H1 (cell line): Measurements from ENCODE around the gene TGFBR1. TPM values are rescaled to one million over a fixed set of nuclear protein-coding genes. Genes with fewer than 3 reads are reported as not detected.

Experiments
- CTCF ChIA-PET: fragments of 300-600 bp; sonication (Branson Sonifier 250); formaldehyde crosslinking; loops from one replicate; lab custom pipeline; 2021; ENCODE audit not compliant: partially characterized antibody; lab: Charles Lee
- POLR2A ChIA-PET: fragments of 300-600 bp; sonication (Branson Sonifier 250); formaldehyde crosslinking; loops from one replicate; lab custom pipeline; 2021; ENCODE audit warnings: inconsistent platforms; ENCODE audit not compliant: partially characterized antibody; lab: Charles Lee
- DNase-seq, 2 experiments: peaks; one replicate each; pipeline versions ENCODE4 v3.0.0 to v3.0.0-alpha.2; 2010 to 2022; ENCODE audit warnings: low spot score in 2 of 2, low read depth in 1 of 2, mixed read lengths in 1 of 2
- FAIRE-seq: peaks from 2 replicates; lab custom pipeline; 2011; peaks lifted over from hg19 to GRCh38; lab: Jason Lieb, UNC
- H2AFZ ChIP-seq: 2 replicates; pipeline ENCODE4 v1.8.1; 2012; ENCODE audit warnings: low read length, inconsistent platforms
- H2AK5ac ChIP-seq: 2 replicates; pipeline ENCODE4 v1.6.1; 2013; ENCODE audit warnings: low read depth, low read length
- H2BK120ac ChIP-seq: replicated peaks from 2 replicates; pipeline ENCODE3; 2013; ENCODE audit warnings: low read depth, low read length, inconsistent platforms
- H2BK12ac ChIP-seq: 2 replicates; pipeline ENCODE4 v1.6.1; 2013; ENCODE audit warnings: low read depth, low read length
- H2BK15ac ChIP-seq: 2 replicates; pipeline ENCODE4 v1.6.1; 2013; ENCODE audit warnings: low read length
- H2BK20ac ChIP-seq: 2 replicates; pipeline ENCODE4 v1.6.1; 2013; ENCODE audit warnings: low read length
- H2BK5ac ChIP-seq: 2 replicates; pipeline ENCODE4 v1.6.1; 2013; ENCODE audit warnings: low read depth, low read length
- H3K14ac ChIP-seq: 2 replicates; pipeline ENCODE4 v1.6.1; 2013; ENCODE audit warnings: inconsistent platforms; ENCODE audit not compliant: insufficient read length
- H3K18ac ChIP-seq: 2 replicates; pipeline ENCODE4 v1.6.1; 2013; ENCODE audit warnings: low read length; ENCODE audit errors: extremely low read depth
- H3K23ac ChIP-seq: 2 replicates; pipeline ENCODE4 v1.6.1; 2013; ENCODE audit warnings: inconsistent platforms; ENCODE audit not compliant: insufficient read length
- H3K23me2 ChIP-seq: 2 replicates; pipeline ENCODE4 v1.6.1; 2013; ENCODE audit warnings: low read depth, low read length
- H3K27ac ChIP-seq: 2 replicates; pipeline ENCODE4 v1.6.1; 2011; ENCODE audit warnings: low read depth, low read length, inconsistent platforms
- H3K27me3 ChIP-seq, 4 experiments: replicated peaks in 1 of 4; 1 replicate in 1 of 4; 2 replicates in 3 of 4; pipeline versions ENCODE4 v1.6.1 to v1.8.1; 2011 to 2013; ENCODE audit warnings: low read length in 3 of 4, mild to moderate bottlenecking in 3 of 4, inconsistent platforms in 2 of 4, mixed read lengths in 2 of 4, moderate library complexity in 1 of 4; ENCODE audit not compliant: control insufficient read depth in 3 of 4, insufficient read depth in 3 of 4; ENCODE audit errors: extremely low read depth in 1 of 4
- H3K36me3 ChIP-seq, 4 experiments: 2 replicates each; pipeline versions ENCODE4 v1.6.1 to v1.8.1; 2011 to 2013; ENCODE audit warnings: mild to moderate bottlenecking in 4 of 4, low read length in 3 of 4, moderate library complexity in 2 of 4, control low read depth in 1 of 4, inconsistent platforms in 1 of 4; ENCODE audit not compliant: insufficient read depth in 4 of 4, control insufficient read depth in 2 of 4
- H3K4ac ChIP-seq: replicated peaks from 2 replicates; pipeline ENCODE3; 2013; ENCODE audit warnings: low read length, low read depth, mixed read lengths, inconsistent platforms; ENCODE audit not compliant: insufficient read length
- H3K4me1 ChIP-seq, 4 experiments: replicated peaks in 1 of 4; 1 replicate in 1 of 4; 2 replicates in 3 of 4; pipeline versions ENCODE4 v1.6.1 to v1.8.1; 2011 to 2013; ENCODE audit warnings: low read length in 3 of 4, inconsistent platforms in 2 of 4, mixed read lengths in 1 of 4; ENCODE audit not compliant: insufficient read depth in 4 of 4, control insufficient read depth in 3 of 4
- H3K4me2 ChIP-seq, 2 experiments: 2 replicates each; pipeline versions ENCODE4 v1.6.1 to v1.8.1; 2011 to 2013; ENCODE audit warnings: low read depth in 2 of 2, low read length in 2 of 2, control low read depth in 1 of 2, inconsistent platforms in 1 of 2, mild to moderate bottlenecking in 1 of 2; ENCODE audit not compliant: insufficient read depth in 1 of 2
- H3K4me3 ChIP-seq, 4 experiments: fragments of 200-600, 300-600 bp in 1 of 4; sonication (generic), shearing (Covaris generic), sonication (Bioruptor Twin) in 1 of 4; 2 replicates each; pipeline versions ENCODE4 v1.5.1 to v1.8.1; 2011 to 2016; ENCODE audit warnings: low read length in 4 of 4, low read depth in 3 of 4, control low read depth in 2 of 4, inconsistent platforms in 2 of 4, mild to moderate bottlenecking in 2 of 4, mixed read lengths in 1 of 4, moderate library complexity in 1 of 4; ENCODE audit not compliant: insufficient read depth in 2 of 4; ENCODE audit errors: extremely low read depth in 1 of 4
- H3K56ac ChIP-seq: replicated peaks from 2 replicates; pipeline ENCODE3; 2013; ENCODE audit warnings: low read depth, mild to moderate bottlenecking, mixed read lengths, low read length, inconsistent platforms; ENCODE audit not compliant: insufficient read length
- H3K79me1 ChIP-seq: 2 replicates; pipeline ENCODE4 v1.6.1; 2013; ENCODE audit warnings: low read depth, low read length, control low read depth
- H3K79me2 ChIP-seq, 2 experiments: 2 replicates each; pipeline versions ENCODE4 v1.6.1 to v1.8.1; 2012 to 2013; ENCODE audit warnings: low read length in 2 of 2, mild to moderate bottlenecking in 2 of 2, inconsistent platforms in 1 of 2; ENCODE audit not compliant: insufficient read depth in 2 of 2, control insufficient read depth in 1 of 2
- H3K9ac ChIP-seq, 4 experiments: replicated peaks in 1 of 4; 1 replicate in 1 of 4; 2 replicates in 3 of 4; pipeline versions ENCODE4 v1.6.1 to v1.8.1; 2011 to 2013; ENCODE audit warnings: low read depth in 3 of 4, low read length in 3 of 4, control low read depth in 2 of 4, mild to moderate bottlenecking in 2 of 4, moderate library complexity in 2 of 4, inconsistent platforms in 1 of 4; ENCODE audit errors: extremely low read depth in 1 of 4
- H3K9me3 ChIP-seq, 2 experiments: 2 replicates each; pipeline versions ENCODE4 v1.6.1 to v1.8.1; 2012 to 2013; ENCODE audit warnings: mild to moderate bottlenecking in 2 of 2, moderate library complexity in 2 of 2, control low read depth in 1 of 2, inconsistent platforms in 1 of 2, low read depth in 1 of 2, low read length in 1 of 2, mixed read lengths in 1 of 2; ENCODE audit not compliant: insufficient read depth in 2 of 2
- H4K20me1 ChIP-seq, 2 experiments: replicated peaks in 1 of 2; 2 replicates each; pipeline versions ENCODE3 to v1.8.1; 2011 to 2013; ENCODE audit warnings: inconsistent platforms in 2 of 2, low read length in 2 of 2, mild to moderate bottlenecking in 1 of 2; ENCODE audit not compliant: insufficient read depth in 2 of 2, control insufficient read depth in 1 of 2
- H4K5ac ChIP-seq: 2 replicates; pipeline ENCODE4 v1.6.1; 2013; ENCODE audit warnings: low read length, low read depth, mixed read lengths, inconsistent platforms; ENCODE audit not compliant: insufficient read length
- H4K8ac ChIP-seq: 2 replicates; pipeline ENCODE4 v1.8.0; 2013; ENCODE audit warnings: mild to moderate bottlenecking, moderate library complexity, low read length, inconsistent platforms; ENCODE audit not compliant: insufficient read depth; ENCODE audit errors: extremely low read depth
- H4K91ac ChIP-seq: replicated peaks from 2 replicates; pipeline ENCODE3; 2013; ENCODE audit warnings: low read length, mixed read lengths, inconsistent platforms; ENCODE audit not compliant: insufficient read length
- BRCA1 ChIP-seq: IDR thresholded peaks from 2 replicates; pipeline ENCODE4 v1.6.1; 2012; ENCODE audit warnings: low read depth, low read length, improper control_type of control experiment
- CHD2 ChIP-seq: IDR thresholded peaks from 2 replicates; pipeline ENCODE4 v1.6.1; 2012; ENCODE audit warnings: low read length, improper control_type of control experiment
- FOSL1 ChIP-seq: IDR thresholded peaks from 2 replicates; pipeline ENCODE4 v1.6.1; 2011; ENCODE audit warnings: mild to moderate bottlenecking, low read depth, low read length, moderate library complexity; ENCODE audit not compliant: insufficient read depth
- GABPA ChIP-seq: IDR thresholded peaks from 2 replicates; pipeline ENCODE4 v1.6.1; 2011; ENCODE audit warnings: mild to moderate bottlenecking, low read length, moderate library complexity, borderline replicate concordance; ENCODE audit not compliant: insufficient read depth
- GTF2F1 ChIP-seq: IDR thresholded peaks from 2 replicates; pipeline ENCODE4 v1.6.1; 2012; ENCODE audit warnings: low read depth, low read length, improper control_type of control experiment, borderline replicate concordance
- HDAC6 ChIP-seq: IDR thresholded peaks from one replicate; pipeline ENCODE4 v1.7.1; 2012; ENCODE audit warnings: low read depth, mild to moderate bottlenecking, inconsistent platforms, low read length, moderate library complexity
- KDM1A ChIP-seq: fragments of 200-600, 300-600 bp; sonication (generic); IDR thresholded peaks from 2 replicates; pipeline ENCODE4 v1.7.1; 2016; ENCODE audit warnings: mild to moderate bottlenecking, low read length, borderline replicate concordance
- KDM4A ChIP-seq: IDR thresholded peaks from one replicate; pipeline ENCODE4 v1.7.1; 2012; ENCODE audit warnings: low read depth, mild to moderate bottlenecking, moderate library complexity, low read length, inconsistent platforms; ENCODE audit not compliant: severe bottlenecking
- NANOG ChIP-seq: IDR thresholded peaks from 2 replicates; pipeline ENCODE4 v1.6.1; 2011; ENCODE audit warnings: low read length, low read depth, mild to moderate bottlenecking, inconsistent platforms; ENCODE audit not compliant: insufficient read depth, poor library complexity, severe bottlenecking
- NRF1 ChIP-seq: IDR thresholded peaks from 2 replicates; pipeline ENCODE4 v1.6.1; 2011; ENCODE audit warnings: mild to moderate bottlenecking, low read depth, low read length, improper control_type of control experiment
- SP1 ChIP-seq: IDR thresholded peaks from 2 replicates; pipeline ENCODE4 v1.6.1; 2011; ENCODE audit warnings: low read depth, low read length
- SP4 ChIP-seq: IDR thresholded peaks from 2 replicates; pipeline ENCODE4 v1.6.1; 2012; ENCODE audit warnings: low read length, inconsistent platforms
- TEAD4 ChIP-seq: IDR thresholded peaks from 2 replicates; pipeline ENCODE4 v1.6.1; 2012; ENCODE audit warnings: low read depth, low read length, inconsistent platforms, mixed read lengths
- WGBS, 2 experiments: shearing (Covaris generic) in 1 of 2; methylation state at CpG; one replicate each; pipeline versions ENCODE4 v1.1.6 to v1.1.7; 2013 to 2015; ENCODE audit warnings: low lambda C conversion rate in 2 of 2, mixed read lengths in 2 of 2, inconsistent platforms in 1 of 2, low coverage in 1 of 2, missing lambda C conversion rate in 1 of 2; ENCODE audit not compliant: insufficient replicate concordance in 2 of 2, insufficient coverage in 1 of 2, insufficient read length in 1 of 2; ENCODE audit errors: extremely low coverage in 1 of 2, missing lambda C conversion rate in 1 of 2; 5-methylcytosine and 5-hydroxymethylcytosine counted together
- polyA plus RNA-seq, 7 experiments: library from polyadenylated mRNA; depleted of rRNA in 3 of 7; stranded (reverse) in 5 of 7; unstranded in 2 of 7; fragments of >200 nt in 5 of 7; fragments of 200-250 nt in 2 of 7; gene quantifications; 1 replicate in 5 of 7; 2 replicates in 1 of 7; 4 replicates in 1 of 7; pipeline versions ENCODE4 v1.2.1 to v1.2.3, GENCODE V29; 2011 to 2013; ENCODE audit warnings: missing spikeins in 2 of 7, mixed read lengths in 2 of 7
- total RNA-seq: library from RNA; stranded (reverse); fragmentation: NEBNext Ultra II Directional; extraction: Animal tissue kit (Norgen Biotek cat#: 25700); gene quantifications from 2 replicates; pipeline ENCODE4 v1.2.1, GENCODE V29; 2021
- TF ChIP-seq, protein P1 (sequence below): IDR thresholded peaks from 2 replicates; pipeline ENCODE4 v1.6.1; 2011; ENCODE audit warnings: low read length, improper control_type of control experiment

The TGFBR1 gene
- total and polyA plus RNA-seq, 2 of the 8 experiments (the other 6 are each of a cell fraction or from before 2014, with no cell fraction given): 16.8 to 52.4 TPM

DNA sequence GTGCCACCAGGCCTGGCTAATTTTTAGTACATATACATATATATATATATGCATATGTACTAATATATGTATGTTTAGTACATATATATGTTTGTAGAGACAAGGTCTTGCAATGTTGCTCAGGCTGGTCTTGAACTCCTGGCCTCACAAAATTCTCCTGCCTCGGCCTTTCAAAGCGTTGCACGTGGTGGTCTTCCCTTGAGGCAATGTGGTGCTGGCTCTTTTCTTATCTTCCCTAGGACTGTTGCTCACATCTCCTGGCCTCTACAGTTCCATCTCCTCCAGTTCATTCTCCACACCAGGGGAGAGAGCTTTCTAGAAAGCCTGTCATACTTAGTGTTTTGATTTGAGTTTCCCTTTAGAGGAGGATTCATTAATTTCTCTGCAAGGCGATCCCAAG, 28.9 kb upstream of the TGFBR1 start:
- H3K23ac ChIP-seq: no peak overlapping the region
- no peak overlapping the region for H2BK12ac ChIP-seq
- no peak overlapping the region for H4K5ac ChIP-seq
- no peaks in the 10 kb centered on the region; the same call in 1 of the 2 replicates for H3K23me2 ChIP-seq
- H3K27ac ChIP-seq: no peak overlapping the region
- no peaks in the 10 kb centered on the region for H3K79me2 ChIP-seq
- peaks cover 0 to 1% (median 0%) of the 10 kb centered on the region in 4 experiments; a peak in 1 of 7 replicates for H3K27me3 ChIP-seq
- no peak overlapping the region for H2AFZ ChIP-seq
- 94% methylated on average over 4 of the region's 4 CpGs; no CpG with 5 or more reads in 1 of the 2 experiments for WGBS, 2 experiments
- H3K9ac ChIP-seq: no peak overlapping the region
- no peak overlapping the region for H2BK15ac ChIP-seq
- H4K20me1 ChIP-seq: no peaks in the 10 kb centered on the region
- H3K4me3 ChIP-seq: no peak overlapping the region
- DNase-seq (no peak), FAIRE-seq (no peak)
- CTCF ChIA-PET: interaction anchor here (1.5 kb wide), 1 partner anchor 22 kb away, joined by 3 read pairs; no protein-coding TSS in a partner anchor
- no peaks in the 10 kb centered on the region; a peak in 1 of 4 replicates for H3K9me3 ChIP-seq
- H3K56ac ChIP-seq: no peak overlapping the region
- no peak overlapping the region for H3K4me2 ChIP-seq
- H2BK120ac ChIP-seq: no peak overlapping the region
- POLR2A ChIA-PET: no interaction called here
- H3K79me1 ChIP-seq: no peaks in the 10 kb centered on the region
- H2AK5ac ChIP-seq: no peak overlapping the region
- no peak overlapping the region for H3K14ac ChIP-seq
- 0 out of 7 replicates have a peak, but pooled peaks cover 0 to 2% (median 0%) of the 10 kb centered on the region in 4 experiments for H3K4me1 ChIP-seq
- H3K36me3 ChIP-seq: no peaks in the 10 kb centered on the region
- H2BK20ac ChIP-seq: no peak overlapping the region
- H4K8ac ChIP-seq: no peak overlapping the region
- H2BK5ac ChIP-seq: no peak overlapping the region
- H3K4ac ChIP-seq: no peak overlapping the region
- H3K18ac ChIP-seq: no peak overlapping the region
- no peak overlapping the region for H4K91ac ChIP-seq
- TF ChIP-seq SP4: no peak
- no peak for TF ChIP-seq BRCA1
- no peak for TF ChIP-seq GTF2F1
- no peak for TF ChIP-seq TEAD4
- no peak for TF ChIP-seq KDM1A
- TF ChIP-seq SP1: no peak
- TF ChIP-seq GABPA: no peak
- no peak for TF ChIP-seq HDAC6
- TF ChIP-seq, protein P1, sequence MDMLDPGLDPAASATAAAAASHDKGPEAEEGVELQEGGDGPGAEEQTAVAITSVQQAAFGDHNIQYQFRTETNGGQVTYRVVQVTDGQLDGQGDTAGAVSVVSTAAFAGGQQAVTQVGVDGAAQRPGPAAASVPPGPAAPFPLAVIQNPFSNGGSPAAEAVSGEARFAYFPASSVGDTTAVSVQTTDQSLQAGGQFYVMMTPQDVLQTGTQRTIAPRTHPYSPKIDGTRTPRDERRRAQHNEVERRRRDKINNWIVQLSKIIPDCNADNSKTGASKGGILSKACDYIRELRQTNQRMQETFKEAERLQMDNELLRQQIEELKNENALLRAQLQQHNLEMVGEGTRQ: no peak
- no peak for TF ChIP-seq FOSL1
- no peak for TF ChIP-seq CHD2
- TF ChIP-seq NRF1: no peak
- no peak for TF ChIP-seq KDM4A
- TF ChIP-seq NANOG: no peak
